Osteocyte (in vitro differentiated cells): Measurements from ENCODE around the gene LRRTM2. TPM values are rescaled to one million over a fixed set of nuclear protein-coding genes. Genes with fewer than 3 reads are reported as not detected.

ENCODE experiments used
- DNase-seq: peaks from one replicate; pipeline ENCODE4 v3.0.0; 2021; ENCODE audit warnings: mixed read lengths; ENCODE audit not compliant: unreplicated experiment; ENCODE audit errors: extremely low spot score
- H3K27ac Mint-ChIP-seq: one replicate; pipeline ENCODE4 v1.8.0; 2021; ENCODE audit warnings: mild to moderate bottlenecking, mixed read lengths; ENCODE audit not compliant: unreplicated experiment
- H3K27me3 Mint-ChIP-seq: one replicate; pipeline ENCODE4 v1.8.0; 2021; ENCODE audit warnings: mixed read lengths; ENCODE audit not compliant: unreplicated experiment
- H3K36me3 Mint-ChIP-seq: one replicate; pipeline ENCODE4 v1.8.0; 2021; ENCODE audit warnings: mixed read lengths; ENCODE audit not compliant: unreplicated experiment
- H3K4me1 Mint-ChIP-seq: one replicate; pipeline ENCODE4 v1.8.0; 2021; ENCODE audit warnings: mixed read lengths; ENCODE audit not compliant: unreplicated experiment
- H3K4me3 Mint-ChIP-seq: one replicate; pipeline ENCODE4 v1.8.0; 2021; ENCODE audit warnings: mild to moderate bottlenecking, moderate library complexity, mixed read lengths; ENCODE audit not compliant: unreplicated experiment
- H3K9me3 Mint-ChIP-seq: one replicate; pipeline ENCODE4 v1.8.0; 2021; ENCODE audit warnings: mixed read lengths; ENCODE audit not compliant: unreplicated experiment
- CTCF ChIP-seq: fragments of 200-600 bp; sonication (generic); IDR thresholded peaks from 2 replicates; pipeline ENCODE4 v1.5.0; 2021; ENCODE audit warnings: antibody characterized with exemption, mild to moderate bottlenecking, moderate library complexity
- total RNA-seq: library from RNA; stranded (reverse); gene quantifications from 2 replicates; pipeline ENCODE4 v1.2.1, GENCODE V29; 2021

LRRTM2 gene
- total RNA-seq, 1 donor from 2014 or later = not detected

GRCh38 chr5:138875946-138876345, 811 bp upstream of the LRRTM2 start:
- no peaks in the 10 kb centered on the region for H3K9me3 Mint-ChIP-seq
- no peaks in the 10 kb centered on the region for H3K27me3 Mint-ChIP-seq
- H3K4me3 Mint-ChIP-seq = no peak overlapping the region
- TF ChIP-seq CTCF = no peak
- no peak for DNase-seq
- peaks cover 44% of the 10 kb centered on the region for H3K4me1 Mint-ChIP-seq
- H3K27ac Mint-ChIP-seq = no peak overlapping the region
- peaks cover 7% of the 10 kb centered on the region for H3K36me3 Mint-ChIP-seq

- Mint-ChIP-seq H3K4me1 (peaks cover 49% of the 10 kb centered on the region), H3K36me3 (peaks cover 5% of the 10 kb centered on the region), H3K4me3 (no peak overlapping the region), H3K9me3 (no peaks in the 10 kb centered on the region), H3K27ac (no peak overlapping the region), H3K27me3 (no peaks in the 10 kb centered on the region)
- DNase-seq = no peak
- no peak for TF ChIP-seq CTCF
Observed at GRCh38 chr5:138875552-138875875, 379 bp upstream of the LRRTM2 start.

- peaks cover 61% of the 10 kb centered on the region for H3K4me1 Mint-ChIP-seq
- no peak for DNase-seq
- H3K4me3 Mint-ChIP-seq = no peak overlapping the region
- peaks cover 3% of the 10 kb centered on the region for H3K36me3 Mint-ChIP-seq
- H3K27ac Mint-ChIP-seq = peak overlapping the region; percentile 15
- H3K9me3 Mint-ChIP-seq = no peaks in the 10 kb centered on the region
- no peak for TF ChIP-seq CTCF
- no peaks in the 10 kb centered on the region for H3K27me3 Mint-ChIP-seq
Observed at GRCh38 chr5:138874241-138874640, 894 bp downstream of the LRRTM2 start.

- Mint-ChIP-seq H3K36me3 (peaks cover 3% of the 10 kb centered on the region), H3K27me3 (no peaks in the 10 kb centered on the region), H3K4me1 (peaks cover 63% of the 10 kb centered on the region), H3K27ac (no peak overlapping the region), H3K4me3 (no peak overlapping the region), H3K9me3 (no peaks in the 10 kb centered on the region)
- TF ChIP-seq CTCF = no peak
- DNase-seq = no peak
Observed at GRCh38 chr5:138873466-138874221, 1.5 kb downstream of the LRRTM2 start.

- Mint-ChIP-seq H3K9me3 (no peaks in the 10 kb centered on the region), H3K36me3 (peaks cover 3% of the 10 kb centered on the region), H3K27me3 (no peaks in the 10 kb centered on the region), H3K4me3 (no peak overlapping the region), H3K27ac (no peak overlapping the region), H3K4me1 (peaks cover 56% of the 10 kb centered on the region)
- TF ChIP-seq CTCF = no peak
- DNase-seq = no peak
Observed at GRCh38 chr5:138872841-138873465, 2.2 kb downstream of the LRRTM2 start.
